Measurements from ENCODE around the gene GBF1. TPM values are rescaled to one million over a fixed set of nuclear protein-coding genes. Genes with fewer than 3 reads are reported as not detected.

The GBF1 gene
- total and polyA plus RNA-seq, 8 donors, result 5.7 to 47.3 (median 21.9) TPM

DNA sequence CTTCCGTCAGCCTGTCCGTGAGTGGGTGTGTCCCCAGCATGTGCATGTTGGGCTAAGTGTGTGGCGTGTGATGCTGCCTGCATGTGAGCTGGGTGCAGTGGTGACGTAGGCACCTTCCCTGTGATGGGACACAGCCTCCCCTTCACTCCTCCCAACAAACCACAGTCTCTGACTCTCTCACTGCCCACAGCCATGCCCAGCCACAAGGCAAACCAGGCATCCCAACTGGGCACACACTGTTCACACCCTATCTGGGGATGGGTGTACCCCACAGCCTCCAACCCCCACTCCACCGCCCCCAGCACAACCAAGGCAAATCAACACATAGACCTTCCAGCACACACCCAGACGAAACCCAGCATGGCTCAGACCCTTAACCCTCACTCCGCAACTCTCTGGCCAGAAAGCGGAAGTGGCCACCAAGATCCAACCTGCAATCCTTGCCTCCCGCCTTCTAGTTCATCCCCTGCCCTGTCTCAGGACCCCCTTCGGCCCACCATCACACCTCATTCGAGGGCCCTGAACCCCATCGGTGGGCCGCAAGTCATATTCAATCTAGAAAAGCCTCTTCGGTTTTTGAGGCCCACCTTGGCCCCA lies 162.9 kb downstream of the GBF1 start:
- peaks cover 14 to 72% (median 62%) of the 10 kb centered on the region in 3 donors for H3K27me3 ChIP-seq
- peaks cover 14 to 50% (median 32%) of the 10 kb centered on the region in 4 donors for H3K4me1 ChIP-seq
- H3K9me3 ChIP-seq, result no peaks in the 10 kb centered on the region
- WGBS, 5 donors, result 53 to 65% (median 57%) methylated on average over 10 to 14 of the region's 14 CpGs
- peak overlapping the region; percentile 49 to 58 (median 55) for H3K4me3 ChIP-seq
- intact Hi-C loops (cut with DNase I; ENCODE audit: low total_unique reads), result no loop called here
- H3K27ac ChIP-seq, result peak overlapping the region in 4 of 5 donors; percentile 42 to 98 (median 72)
- peak in 1 of 2 donors; percentile 75 for DNase-seq
- H3K36me3 ChIP-seq, result peaks cover 0 to 3% (median 1%) of the 10 kb centered on the region in 4 donors
- TF ChIP-seq EP300 (IDR thresholded peaks at IDR 0.05) (peak; percentile 94), POLR2AphosphoS5 (IDR thresholded peaks at IDR 0.05) (peak in 2 of 3 donors; percentile 45 to 56), POLR2A (IDR thresholded peaks at IDR 0.05) (no peak)
- TF ChIP-seq, protein P1, sequence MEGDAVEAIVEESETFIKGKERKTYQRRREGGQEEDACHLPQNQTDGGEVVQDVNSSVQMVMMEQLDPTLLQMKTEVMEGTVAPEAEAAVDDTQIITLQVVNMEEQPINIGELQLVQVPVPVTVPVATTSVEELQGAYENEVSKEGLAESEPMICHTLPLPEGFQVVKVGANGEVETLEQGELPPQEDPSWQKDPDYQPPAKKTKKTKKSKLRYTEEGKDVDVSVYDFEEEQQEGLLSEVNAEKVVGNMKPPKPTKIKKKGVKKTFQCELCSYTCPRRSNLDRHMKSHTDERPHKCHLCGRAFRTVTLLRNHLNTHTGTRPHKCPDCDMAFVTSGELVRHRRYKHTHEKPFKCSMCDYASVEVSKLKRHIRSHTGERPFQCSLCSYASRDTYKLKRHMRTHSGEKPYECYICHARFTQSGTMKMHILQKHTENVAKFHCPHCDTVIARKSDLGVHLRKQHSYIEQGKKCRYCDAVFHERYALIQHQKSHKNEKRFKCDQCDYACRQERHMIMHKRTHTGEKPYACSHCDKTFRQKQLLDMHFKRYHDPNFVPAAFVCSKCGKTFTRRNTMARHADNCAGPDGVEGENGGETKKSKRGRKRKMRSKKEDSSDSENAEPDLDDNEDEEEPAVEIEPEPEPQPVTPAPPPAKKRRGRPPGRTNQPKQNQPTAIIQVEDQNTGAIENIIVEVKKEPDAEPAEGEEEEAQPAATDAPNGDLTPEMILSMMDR (IDR thresholded peaks at IDR 0.05), result no peak

- Histone ChIP-seq H3K9me3 (no peaks in the 10 kb centered on the region), H3K27ac (peak overlapping the region in 4 of 5 donors; percentile 42 to 98 (median 72)), H3K36me3 (no peaks in the 10 kb centered on the region), H3K27me3 (peaks cover 14 to 79% (median 68%) of the 10 kb centered on the region in 3 donors), H3K4me1 (peaks cover 14 to 44% (median 28%) of the 10 kb centered on the region in 4 donors), H3K4me3 (peak overlapping the region; percentile 49 to 58 (median 55))
- TF ChIP-seq, protein P1 (IDR thresholded peaks at IDR 0.05), result no peak
- peak in 1 of 3 donors; percentile 27 for TF ChIP-seq POLR2AphosphoS5 (IDR thresholded peaks at IDR 0.05)
- no peak for TF ChIP-seq POLR2A (IDR thresholded peaks at IDR 0.05)
- TF ChIP-seq EP300 (IDR thresholded peaks at IDR 0.05), result no peak
- intact Hi-C loops (cut with DNase I; ENCODE audit: low total_unique reads), result no loop called here
- 1 to 2% (median 1%) methylated on average over 16 to 100 of the region's 103 CpGs for WGBS, 5 donors
- DNase-seq, result peak in 1 of 2 donors; percentile 94
These were observed 163.6 kb downstream of the GBF1 start for GRCh38 chr10:102408728-102409603.

GRCh38 chr10:102409604-102410428 lies 164.5 kb downstream of the GBF1 start:
- Histone ChIP-seq H3K4me3 (peak overlapping the region; percentile 49 to 58 (median 55)), H3K36me3 (no peaks in the 10 kb centered on the region), H3K4me1 (peaks cover 14 to 44% (median 28%) of the 10 kb centered on the region in 4 donors), H3K9me3 (no peaks in the 10 kb centered on the region), H3K27ac (peak overlapping the region in 4 of 5 donors; percentile 26 to 98 (median 70)), H3K27me3 (peaks cover 21 to 88% (median 73%) of the 10 kb centered on the region in 3 donors)
- TF ChIP-seq EP300 (IDR thresholded peaks at IDR 0.05) (no peak), POLR2A (IDR thresholded peaks at IDR 0.05) (no peak), POLR2AphosphoS5 (IDR thresholded peaks at IDR 0.05) (no peak)
- TF ChIP-seq, protein P1 (IDR thresholded peaks at IDR 0.05), result no peak
- DNase-seq, result no peak
- 26 to 30% (median 29%) methylated on average over 19 to 24 of the region's 24 CpGs for WGBS, 5 donors
- intact Hi-C loops (cut with DNase I; ENCODE audit: low total_unique reads), result no loop called here

Measured in stomach (tissue), 9 donors.